NB4 (cell line): ENCODE results near the gene CAMK2D.

Experiments
- CTCF ChIP-seq: IDR thresholded peaks from one replicate; pipeline ENCODE4 v1.5.1; 2012; ENCODE audit warnings: low read depth, low read length
- MAX ChIP-seq: IDR thresholded peaks from 2 replicates; pipeline ENCODE4 v1.6.1; 2011; ENCODE audit warnings: low read depth, low read length
- MYC ChIP-seq: IDR thresholded peaks from 2 replicates; pipeline ENCODE4 v1.6.1; 2011; ENCODE audit warnings: low read depth, low read length
- POLR2A ChIP-seq: IDR thresholded peaks from 2 replicates; pipeline ENCODE4 v1.6.1; 2011; ENCODE audit warnings: mild to moderate bottlenecking; ENCODE audit not compliant: insufficient read length; ENCODE audit errors: extremely low read depth

GRCh38 chr4:113733685-113734084 lies 27.9 kb downstream of the CAMK2D start:
- TF ChIP-seq POLR2A, result no peak
- no peak for TF ChIP-seq MYC
- no peak for TF ChIP-seq CTCF
- no peak for TF ChIP-seq MAX
